OCI-LY1 (cell line): ENCODE data around the gene OTUB1.

Source experiments
- H2AFZ ChIP-seq: fragments of 200-600 bp; sonication (generic), shearing (Covaris generic); 2 replicates; pipeline ENCODE4 v1.6.0; 2014; ENCODE audit warnings: antibody characterized with exemption, mild to moderate bottlenecking, low read length
- H3F3A ChIP-seq: fragments of 200-600 bp; sonication (generic), shearing (Covaris generic); 2 replicates; pipeline ENCODE4 v1.6.0; 2014; ENCODE audit warnings: mild to moderate bottlenecking, antibody characterized with exemption, low read length, moderate library complexity; ENCODE audit not compliant: insufficient read depth
- H3K27ac ChIP-seq: fragments of 200-600 bp; sonication (generic); 2 replicates; pipeline ENCODE4 v1.5.1; 2014; ENCODE audit warnings: low read length, mixed run types, mild to moderate bottlenecking, low read depth; ENCODE audit not compliant: poor library complexity, severe bottlenecking
- H3K27me3 ChIP-seq: fragments of 200-600 bp; sonication (generic); 2 replicates; pipeline ENCODE4 v1.6.0; 2014; ENCODE audit warnings: antibody characterized with exemption, mild to moderate bottlenecking, low read length, moderate library complexity; ENCODE audit not compliant: insufficient read depth
- H3K36me3 ChIP-seq: fragments of 200-600 bp; sonication (generic); 2 replicates; pipeline ENCODE4 v1.6.1; 2014; ENCODE audit warnings: mild to moderate bottlenecking, antibody characterized with exemption, low read length, moderate library complexity, mixed read lengths; ENCODE audit not compliant: insufficient read depth
- H3K4me1 ChIP-seq: fragments of 200-600 bp; sonication (generic); 2 replicates; pipeline ENCODE4 v1.5.1; 2014; ENCODE audit warnings: mild to moderate bottlenecking, low read length, moderate library complexity; ENCODE audit not compliant: insufficient read depth, severe bottlenecking
- H3K4me2 ChIP-seq: fragments of 200-600 bp; sonication (generic), shearing (Covaris generic); 2 replicates; pipeline ENCODE4 v1.6.1; 2014; ENCODE audit warnings: low read length
- H3K4me3 ChIP-seq: fragments of 200-600 bp; sonication (generic); 2 replicates; pipeline ENCODE4 v1.5.1; 2014; ENCODE audit warnings: low read length, low read depth, mild to moderate bottlenecking, mixed read lengths; ENCODE audit not compliant: poor library complexity, severe bottlenecking
- H3K79me2 ChIP-seq: fragments of 200-600 bp; shearing (Covaris generic); 2 replicates; pipeline ENCODE4 v1.6.1; 2016; ENCODE audit warnings: mixed run types, low read length, mixed read lengths; ENCODE audit not compliant: insufficient read depth
- H3K9ac ChIP-seq: fragments of 200-600 bp; sonication (generic), shearing (Covaris generic); 2 replicates; pipeline ENCODE4 v1.6.1; 2014; ENCODE audit warnings: mild to moderate bottlenecking, low read length, mixed read lengths
- H3K9me2 ChIP-seq: fragments of 200-600 bp; sonication (generic), shearing (Covaris generic); 2 replicates; pipeline ENCODE4 v1.6.1; 2014; ENCODE audit warnings: low read depth, mild to moderate bottlenecking, low read length, mixed read lengths
- H3K9me3 ChIP-seq: fragments of 200-600 bp; shearing (Covaris generic); 2 replicates; pipeline ENCODE4 v1.6.1; 2014; ENCODE audit warnings: low read length, mixed read lengths
- H4K20me1 ChIP-seq: fragments of 200-600 bp; sonication (generic), shearing (Covaris generic); 2 replicates; pipeline ENCODE4 v1.6.0; 2016; ENCODE audit warnings: mild to moderate bottlenecking, low read length; ENCODE audit not compliant: insufficient read depth
- EZH2 ChIP-seq: fragments of 200-600 bp; sonication (generic), shearing (Covaris generic); IDR thresholded peaks from 2 replicates; pipeline ENCODE4 v1.8.0; 2017; ENCODE audit warnings: borderline replicate concordance, mixed run types, mild to moderate bottlenecking, antibody characterized with exemption, low read length, moderate library complexity, mixed read lengths
- TF ChIP-seq, protein P1 (sequence below): fragments of 200-600 bp; sonication (generic), shearing (Covaris generic); IDR thresholded peaks from 2 replicates; pipeline ENCODE4 v1.5.1; 2017; ENCODE audit warnings: mild to moderate bottlenecking, antibody characterized with exemption, low read length, moderate library complexity, mixed read lengths

Gene OTUB1

DNA sequence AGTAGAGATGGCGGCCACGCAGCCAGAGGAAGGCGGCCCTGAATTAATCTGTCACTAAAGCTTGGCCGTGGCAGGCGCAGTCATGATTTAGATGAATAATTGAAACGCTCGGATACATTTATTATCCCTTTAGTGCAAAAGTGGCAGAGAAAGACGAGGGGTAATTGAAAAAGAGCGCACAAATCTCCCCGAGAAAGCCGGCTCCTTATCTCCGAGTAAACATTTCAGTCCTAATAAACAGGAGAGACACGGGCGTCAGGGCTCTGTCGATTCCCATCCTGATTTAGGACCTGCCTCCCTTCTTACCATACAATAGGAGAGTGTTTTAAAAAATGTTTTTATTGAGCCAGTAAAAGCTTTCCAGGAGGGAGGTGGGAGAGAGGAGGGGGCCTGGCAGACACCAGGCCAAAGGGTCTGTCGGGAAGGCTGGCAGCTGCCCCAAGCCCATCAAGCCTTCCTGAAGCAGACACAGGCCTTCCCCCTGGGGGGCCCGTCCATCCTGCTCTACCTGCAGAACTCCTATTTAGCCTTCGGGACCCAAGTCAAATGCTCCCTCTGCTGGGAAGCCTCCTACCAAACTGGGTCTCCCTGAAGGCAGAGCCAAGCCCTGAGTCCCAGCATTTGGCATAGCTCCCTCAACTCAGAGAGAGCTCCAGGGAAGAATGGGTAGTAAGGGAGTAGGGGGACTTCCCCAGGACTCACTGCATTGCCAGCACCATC lies 22.8 kb downstream of the OTUB1 start:
- Histone ChIP-seq H3K4me1 (no peaks in the 10 kb centered on the region), H3K36me3 (no peaks in the 10 kb centered on the region), H3K27ac (no peak overlapping the region), H3F3A (no peaks in the 10 kb centered on the region), H3K79me2 (no peaks in the 10 kb centered on the region), H3K9me2 (no peaks in the 10 kb centered on the region), H3K27me3 (peaks cover 9% of the 10 kb centered on the region; the same call in 1 of the 2 replicates), H3K9me3 (0 out of 2 replicates have a peak, but pooled peaks cover 3% of the 10 kb centered on the region), H3K9ac (no peak overlapping the region), H4K20me1 (no peaks in the 10 kb centered on the region), H3K4me2 (no peak overlapping the region), H3K4me3 (no peak overlapping the region), H2AFZ (no peak overlapping the region)
- TF ChIP-seq, protein P1, sequence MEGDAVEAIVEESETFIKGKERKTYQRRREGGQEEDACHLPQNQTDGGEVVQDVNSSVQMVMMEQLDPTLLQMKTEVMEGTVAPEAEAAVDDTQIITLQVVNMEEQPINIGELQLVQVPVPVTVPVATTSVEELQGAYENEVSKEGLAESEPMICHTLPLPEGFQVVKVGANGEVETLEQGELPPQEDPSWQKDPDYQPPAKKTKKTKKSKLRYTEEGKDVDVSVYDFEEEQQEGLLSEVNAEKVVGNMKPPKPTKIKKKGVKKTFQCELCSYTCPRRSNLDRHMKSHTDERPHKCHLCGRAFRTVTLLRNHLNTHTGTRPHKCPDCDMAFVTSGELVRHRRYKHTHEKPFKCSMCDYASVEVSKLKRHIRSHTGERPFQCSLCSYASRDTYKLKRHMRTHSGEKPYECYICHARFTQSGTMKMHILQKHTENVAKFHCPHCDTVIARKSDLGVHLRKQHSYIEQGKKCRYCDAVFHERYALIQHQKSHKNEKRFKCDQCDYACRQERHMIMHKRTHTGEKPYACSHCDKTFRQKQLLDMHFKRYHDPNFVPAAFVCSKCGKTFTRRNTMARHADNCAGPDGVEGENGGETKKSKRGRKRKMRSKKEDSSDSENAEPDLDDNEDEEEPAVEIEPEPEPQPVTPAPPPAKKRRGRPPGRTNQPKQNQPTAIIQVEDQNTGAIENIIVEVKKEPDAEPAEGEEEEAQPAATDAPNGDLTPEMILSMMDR, result no peak
- no peak for TF ChIP-seq EZH2

DNA sequence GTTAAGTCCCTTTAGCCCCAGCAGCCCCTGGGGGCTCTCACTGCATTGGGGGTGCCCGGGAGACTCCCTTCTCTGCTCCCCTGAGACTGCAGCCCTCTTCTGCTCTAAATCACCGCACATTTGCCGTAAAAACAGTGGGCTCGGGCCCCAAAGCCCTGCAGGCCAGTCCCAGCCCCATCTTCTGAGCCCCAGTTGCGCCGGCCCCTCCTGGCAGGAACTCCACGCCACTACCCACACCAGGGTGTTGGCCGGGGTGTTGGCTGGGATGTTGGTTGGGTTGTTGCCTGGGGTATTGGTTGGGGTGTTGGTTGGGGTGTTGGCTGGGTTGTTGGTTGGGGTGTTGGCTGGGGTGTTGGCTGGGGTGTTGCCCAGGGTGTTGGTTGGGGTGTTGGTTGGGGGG lies 23.5 kb downstream of the OTUB1 start:
- Histone ChIP-seq H3K27ac (no peak overlapping the region), H3K4me2 (no peak overlapping the region), H4K20me1 (no peaks in the 10 kb centered on the region), H3K4me1 (no peaks in the 10 kb centered on the region), H3F3A (no peaks in the 10 kb centered on the region), H3K9ac (no peak overlapping the region), H3K27me3 (peaks cover 9% of the 10 kb centered on the region; the same call in 1 of the 2 replicates), H3K4me3 (no peak overlapping the region), H3K36me3 (no peaks in the 10 kb centered on the region), H3K9me2 (no peaks in the 10 kb centered on the region), H3K9me3 (0 out of 2 replicates have a peak, but pooled peaks cover 3% of the 10 kb centered on the region), H2AFZ (no peak overlapping the region), H3K79me2 (no peaks in the 10 kb centered on the region)
- no peak for TF ChIP-seq EZH2
- TF ChIP-seq, protein P1, result no peak

DNA sequence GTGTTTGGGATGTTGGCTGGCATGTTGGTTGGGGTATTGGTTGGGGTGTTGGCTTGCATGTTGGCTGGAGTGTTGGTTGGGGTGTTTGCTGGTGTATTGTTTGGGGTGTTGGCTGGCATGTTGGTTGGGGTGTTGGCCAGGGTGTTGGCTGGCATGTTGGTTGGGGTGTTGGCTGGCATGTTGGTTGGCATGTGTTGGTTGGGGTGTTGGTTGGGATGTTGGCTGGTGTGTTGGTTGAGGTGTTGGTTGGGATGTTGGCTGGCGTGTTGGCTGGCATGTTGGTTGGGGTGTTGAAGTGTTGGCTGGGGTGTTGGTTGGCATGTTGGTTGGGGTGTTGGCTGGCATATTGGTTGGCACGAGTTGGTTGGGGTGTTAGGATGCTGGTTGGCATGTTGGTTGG lies 24.5 kb downstream of the OTUB1 start:
- Histone ChIP-seq H3K9me2 (no peaks in the 10 kb centered on the region), H3K27me3 (peaks cover 9% of the 10 kb centered on the region; the same call in 1 of the 2 replicates)

More for the DNA sequence above, 24.5 kb downstream of the OTUB1 start:
- Histone ChIP-seq H3K36me3 (no peaks in the 10 kb centered on the region), H3K79me2 (no peaks in the 10 kb centered on the region), H4K20me1 (no peaks in the 10 kb centered on the region), H3K27ac (no peak overlapping the region), H3K4me1 (no peaks in the 10 kb centered on the region), H3K4me2 (no peak overlapping the region), H3K9ac (no peak overlapping the region), H3F3A (no peaks in the 10 kb centered on the region), H3K9me3 (0 out of 2 replicates have a peak, but pooled peaks cover 3% of the 10 kb centered on the region), H3K4me3 (no peak overlapping the region), H2AFZ (no peak overlapping the region)
- TF ChIP-seq EZH2, result no peak
- TF ChIP-seq, protein P1, result no peak
